Activated CD8-positive, alpha-beta memory T cell treated with anti-CD3 and anti-CD28 coated beads, Interleukin-2, amount 50 U/mL, for 1 hour (primary cell): ENCODE measurements around the gene SEC16B.
"Not testable (repeated sequence)": the region's sequence is repeated elsewhere in the genome, so short reads cannot be mapped to it uniquely, and the experiment has no call there.

Experiments used
- DNase-seq: peaks from one replicate; pipeline ENCODE4 v3.0.0-alpha.2; 2020; ENCODE audit errors: extremely low read depth

Gene SEC16B, protein sequence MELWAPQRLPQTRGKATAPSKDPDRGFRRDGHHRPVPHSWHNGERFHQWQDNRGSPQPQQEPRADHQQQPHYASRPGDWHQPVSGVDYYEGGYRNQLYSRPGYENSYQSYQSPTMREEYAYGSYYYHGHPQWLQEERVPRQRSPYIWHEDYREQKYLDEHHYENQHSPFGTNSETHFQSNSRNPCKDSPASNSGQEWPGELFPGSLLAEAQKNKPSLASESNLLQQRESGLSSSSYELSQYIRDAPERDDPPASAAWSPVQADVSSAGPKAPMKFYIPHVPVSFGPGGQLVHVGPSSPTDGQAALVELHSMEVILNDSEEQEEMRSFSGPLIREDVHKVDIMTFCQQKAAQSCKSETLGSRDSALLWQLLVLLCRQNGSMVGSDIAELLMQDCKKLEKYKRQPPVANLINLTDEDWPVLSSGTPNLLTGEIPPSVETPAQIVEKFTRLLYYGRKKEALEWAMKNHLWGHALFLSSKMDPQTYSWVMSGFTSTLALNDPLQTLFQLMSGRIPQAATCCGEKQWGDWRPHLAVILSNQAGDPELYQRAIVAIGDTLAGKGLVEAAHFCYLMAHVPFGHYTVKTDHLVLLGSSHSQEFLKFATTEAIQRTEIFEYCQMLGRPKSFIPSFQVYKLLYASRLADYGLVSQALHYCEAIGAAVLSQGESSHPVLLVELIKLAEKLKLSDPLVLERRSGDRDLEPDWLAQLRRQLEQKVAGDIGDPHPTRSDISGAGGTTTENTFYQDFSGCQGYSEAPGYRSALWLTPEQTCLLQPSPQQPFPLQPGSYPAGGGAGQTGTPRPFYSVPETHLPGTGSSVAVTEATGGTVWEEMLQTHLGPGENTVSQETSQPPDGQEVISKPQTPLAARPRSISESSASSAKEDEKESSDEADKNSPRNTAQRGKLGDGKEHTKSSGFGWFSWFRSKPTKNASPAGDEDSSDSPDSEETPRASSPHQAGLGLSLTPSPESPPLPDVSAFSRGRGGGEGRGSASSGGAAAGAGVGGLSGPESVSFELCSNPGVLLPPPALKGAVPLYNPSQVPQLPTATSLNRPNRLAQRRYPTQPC

DNA sequence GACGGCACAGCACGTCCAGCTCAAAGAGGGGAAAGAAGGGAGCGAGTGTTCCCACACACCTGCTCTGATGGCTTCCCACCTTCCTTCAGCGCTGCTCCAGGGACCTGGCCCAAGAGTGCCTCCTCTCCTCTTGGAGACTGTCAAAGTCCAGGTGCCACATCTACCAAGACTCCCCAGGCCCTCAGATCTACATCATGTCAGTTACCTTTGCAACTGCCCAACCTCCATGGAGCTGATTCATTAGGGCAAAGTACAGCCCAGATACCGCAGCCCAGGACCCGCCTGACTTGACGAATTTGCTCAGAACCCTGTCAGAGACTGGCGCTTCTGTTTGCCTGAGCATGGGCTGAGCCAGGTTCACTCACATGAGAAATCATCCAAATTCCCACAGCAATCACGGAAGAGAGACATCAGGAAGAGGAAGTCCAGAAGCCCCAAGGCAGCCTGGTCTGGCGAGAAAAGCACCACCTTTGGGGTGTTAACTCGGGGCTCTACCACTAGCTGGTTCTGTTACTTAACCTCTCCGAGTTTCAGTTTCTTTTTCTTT is at the start of gene SEC16B:
Gene SEC16B, minus strand, starts transcription at position 234 of the 547 bp plus-strand sequence. CDS start 2,077 bp downstream, outside the sequence.
- DNase-seq = no peak

DNA sequence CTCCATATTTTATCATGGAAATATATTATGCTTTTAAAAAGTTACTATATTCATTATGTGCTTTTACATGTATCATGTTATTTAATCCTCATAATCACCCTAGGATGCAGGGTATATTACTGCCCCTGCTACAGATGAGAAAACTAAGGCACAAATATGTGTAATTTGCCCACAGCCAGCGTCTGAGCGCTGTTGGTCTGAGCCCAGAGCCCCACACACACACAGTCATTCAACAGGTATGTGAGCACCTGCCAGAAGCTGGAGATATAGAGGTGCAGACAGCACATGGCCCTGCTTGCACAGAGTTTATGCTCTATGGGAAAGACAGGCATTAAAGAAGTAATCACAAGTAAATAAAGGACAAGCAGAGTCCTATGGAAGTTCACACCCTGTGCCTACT is 49.8 kb upstream of the SEC16B start:
- no peak for DNase-seq

DNA sequence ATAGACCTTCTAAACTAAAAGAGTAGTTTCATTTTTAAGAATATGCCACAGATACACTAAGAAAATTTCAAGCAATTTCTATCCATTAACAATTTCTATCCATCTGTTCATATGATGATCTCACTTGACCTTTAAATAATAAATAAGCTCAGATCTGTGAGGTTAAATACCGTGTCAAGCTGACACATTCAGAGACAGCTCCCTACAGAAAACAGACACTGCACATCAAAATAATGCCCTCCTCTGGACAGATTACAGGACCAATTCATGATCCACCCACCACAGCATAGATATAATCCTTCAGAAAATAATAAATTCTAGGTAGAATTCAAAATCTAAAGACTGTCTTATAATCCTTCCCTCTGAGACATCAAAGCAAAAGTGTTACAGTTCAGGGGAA is 49.4 kb upstream of the SEC16B start:
- DNase-seq = no peak

DNA sequence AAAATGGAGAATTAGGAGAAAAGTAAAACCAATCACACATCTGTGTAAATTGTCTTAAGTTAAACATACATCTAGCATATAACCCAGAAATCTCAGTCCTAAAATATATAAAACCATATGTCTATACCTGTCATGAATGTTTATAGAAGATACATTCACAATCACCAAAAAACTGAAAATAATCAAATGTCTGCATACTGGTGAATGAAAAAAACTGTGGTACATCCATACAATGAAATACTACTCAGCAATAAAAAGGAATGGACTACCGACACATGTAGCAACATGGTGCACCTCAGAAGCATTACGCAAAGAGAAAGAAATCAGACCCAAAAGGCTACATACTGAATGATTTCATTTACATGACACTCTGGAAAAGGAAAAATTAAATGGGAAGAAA is 47.7 kb upstream of the SEC16B start:
- no peak for DNase-seq

DNA sequence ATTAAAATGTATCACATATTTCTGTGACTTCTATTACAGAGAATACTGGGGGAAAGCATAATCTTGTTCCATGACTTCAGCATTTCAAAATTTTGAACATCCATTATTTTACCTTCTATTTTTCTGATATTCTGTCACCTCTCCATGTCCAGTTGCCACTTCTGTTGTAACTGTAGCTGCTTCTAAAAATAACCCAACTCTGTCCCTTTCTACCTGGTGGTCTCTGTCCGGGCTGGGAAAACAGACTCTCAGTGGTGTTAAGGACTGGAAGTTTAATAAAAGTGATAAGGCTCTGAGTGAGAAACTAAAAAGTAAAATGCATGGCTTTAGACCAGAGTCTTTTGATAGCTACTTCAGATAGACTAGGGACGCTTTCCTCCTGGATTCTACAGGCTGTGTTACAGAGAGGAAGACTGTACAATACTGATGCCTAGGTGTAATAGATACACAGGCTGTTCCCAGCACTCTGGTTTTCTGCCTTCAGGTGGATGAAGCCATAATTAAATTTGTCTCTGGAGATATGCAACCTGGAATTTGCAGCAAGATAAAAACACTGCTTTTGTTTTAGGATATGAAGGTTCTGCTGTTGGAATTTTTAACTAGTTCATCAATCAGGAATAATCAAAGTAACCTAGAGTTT is 42.1 kb upstream of the SEC16B start:
- no peak for DNase-seq

DNA sequence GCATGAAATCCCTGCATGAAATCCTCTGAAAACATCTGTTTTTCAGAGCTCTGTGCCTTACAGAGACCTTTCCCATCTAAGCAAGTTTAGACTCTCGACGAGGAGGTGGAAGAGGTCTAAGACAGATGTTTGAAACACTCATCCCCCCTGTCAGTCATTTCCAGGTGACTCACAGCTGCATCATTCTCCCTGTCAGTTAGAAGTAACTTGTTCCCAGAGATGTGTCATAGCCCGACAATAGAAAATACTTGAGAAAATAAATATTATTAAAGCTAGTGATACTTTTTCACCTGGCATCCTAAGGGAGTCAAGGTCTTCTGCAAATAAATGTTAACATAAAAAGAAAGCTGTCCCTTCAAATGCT is 41.6 kb upstream of the SEC16B start:
- no peak for DNase-seq

DNA sequence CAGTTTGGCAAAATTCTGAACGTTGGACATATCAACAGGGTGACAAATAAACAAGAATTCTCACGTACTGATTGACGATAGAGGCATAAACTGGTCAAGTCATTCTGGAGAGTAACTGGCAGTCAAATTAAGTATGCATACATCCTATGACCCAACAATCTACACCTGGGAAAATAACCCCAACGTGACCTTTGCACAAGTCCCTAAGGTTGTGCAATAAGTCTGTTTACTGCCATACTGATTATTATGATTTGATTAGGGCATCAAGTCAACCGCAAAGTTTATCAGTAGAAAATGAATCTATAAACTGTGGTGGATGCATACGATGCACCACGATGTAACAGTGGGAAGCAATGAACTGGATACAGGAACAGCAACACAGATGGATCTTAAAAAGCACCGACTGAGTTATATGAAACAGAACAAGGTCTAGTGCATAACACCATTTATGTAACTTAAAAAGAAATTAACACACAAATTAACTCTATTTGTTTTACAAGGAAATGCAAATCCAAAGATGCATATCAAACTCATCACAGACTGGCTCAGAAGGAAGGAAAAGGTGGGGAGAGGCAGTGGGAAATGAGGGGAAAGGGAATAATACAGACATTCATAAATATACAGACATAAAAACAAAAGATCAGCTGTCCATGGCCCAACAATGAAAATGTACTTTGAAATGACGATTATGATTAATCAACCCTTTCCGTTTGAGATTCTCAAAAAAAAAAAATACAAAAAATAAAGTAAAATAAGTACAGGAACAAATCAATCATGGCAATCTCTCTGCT is 41.0 kb upstream of the SEC16B start:
- DNase-seq = no peak

DNA sequence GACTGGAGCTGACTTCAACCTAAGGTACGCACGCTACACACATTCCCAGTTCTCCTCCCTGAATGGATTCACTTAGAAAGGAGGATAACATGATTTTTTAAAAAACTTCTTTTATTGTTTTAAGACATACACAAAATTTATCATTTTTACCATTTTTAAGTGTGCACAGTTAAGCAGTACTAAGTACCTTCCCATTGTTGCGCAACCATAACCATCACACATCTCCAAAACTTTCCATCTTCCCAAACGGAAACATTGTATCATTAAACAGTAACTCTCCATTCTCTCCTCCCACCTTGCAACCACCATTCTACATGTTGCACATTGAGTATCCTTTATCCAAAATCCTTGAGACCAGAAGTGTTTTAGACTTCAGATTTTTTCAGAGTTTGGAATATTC is 36.2 kb upstream of the SEC16B start:
- no peak for DNase-seq

DNA sequence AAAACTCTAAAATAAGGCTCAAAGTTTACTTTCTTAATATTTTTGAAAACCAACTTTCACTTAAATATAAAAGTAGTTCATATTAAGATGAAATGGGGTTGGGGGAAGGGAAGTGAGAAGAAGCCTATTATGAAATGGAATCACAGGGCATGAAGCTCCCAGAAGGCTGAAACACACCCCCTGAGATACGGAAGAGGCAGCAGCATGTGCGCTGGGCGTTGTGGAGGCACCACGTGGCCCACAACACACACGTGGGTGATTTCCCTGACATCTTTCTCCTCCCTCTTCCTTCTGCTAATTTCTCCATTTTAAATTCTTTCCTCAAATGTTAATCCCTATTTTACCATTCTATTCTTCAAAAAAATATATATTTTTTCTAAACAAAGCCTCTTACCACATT is 35.6 kb upstream of the SEC16B start:
- no peak for DNase-seq

DNA sequence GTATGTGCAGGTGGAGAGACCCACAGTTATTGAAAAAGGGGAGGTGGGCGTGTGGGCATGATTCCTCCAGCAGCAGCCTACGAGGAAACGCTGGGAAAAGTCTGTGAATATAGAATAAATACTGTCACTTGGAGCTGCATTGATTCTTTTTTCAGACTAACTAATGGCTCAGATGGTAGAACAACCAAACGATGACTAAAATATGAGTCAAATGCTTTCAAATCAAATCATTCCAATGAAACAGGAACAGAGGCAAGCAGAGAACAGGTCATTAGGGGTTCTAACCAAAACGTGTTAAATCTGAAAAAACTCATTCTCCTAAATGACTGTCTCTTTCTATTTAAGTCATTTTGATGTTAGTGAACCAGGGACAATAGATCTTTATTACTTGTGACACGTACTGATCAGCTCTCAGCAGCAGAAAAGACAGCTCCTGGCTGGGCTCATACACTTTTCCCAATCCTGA is 35.1 kb upstream of the SEC16B start:
- no peak for DNase-seq

DNA sequence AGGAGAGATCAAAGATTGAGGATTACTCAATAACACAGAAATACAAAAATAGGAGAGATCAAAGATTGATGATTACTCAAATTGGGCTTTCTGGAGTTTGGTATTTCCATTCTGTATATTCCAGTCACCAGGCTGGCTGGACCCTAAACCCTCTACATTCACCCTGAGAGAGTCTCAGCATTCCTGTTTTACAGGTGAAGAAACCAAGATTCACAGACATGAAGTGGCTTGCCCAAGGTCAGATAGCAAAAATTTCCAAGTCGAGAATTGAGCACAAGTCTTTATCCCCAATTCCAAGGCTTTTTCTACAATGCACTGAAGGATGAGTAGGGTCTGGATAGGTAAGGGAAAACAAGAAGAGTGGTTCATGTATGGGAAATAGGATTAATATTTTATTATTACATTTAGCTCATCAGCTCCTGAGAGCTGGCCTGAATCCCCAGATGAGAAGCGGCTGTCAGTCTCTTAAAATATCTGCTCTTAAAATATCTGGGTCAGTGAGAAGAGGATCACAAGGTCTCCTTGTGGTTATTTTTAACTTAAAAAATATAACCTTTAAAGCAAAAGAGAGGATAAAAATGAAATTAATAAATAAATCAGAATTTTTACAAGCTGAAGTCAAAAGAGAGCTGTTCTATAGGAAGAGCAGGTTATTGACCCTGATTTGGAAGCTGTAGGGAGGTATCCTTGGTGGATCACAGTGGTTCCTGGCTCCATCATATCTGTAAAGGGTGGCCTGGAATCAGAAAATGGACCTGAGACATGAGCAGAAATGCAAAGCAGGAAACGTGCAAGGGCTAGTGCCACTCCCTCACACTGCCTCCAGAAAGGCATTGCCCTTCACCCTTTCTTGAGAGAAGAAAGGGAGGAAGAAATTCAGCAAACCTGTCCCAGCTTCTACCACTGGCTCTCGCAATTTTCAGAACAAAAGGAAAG is 29.1 kb upstream of the SEC16B start:
- no peak for DNase-seq

DNA sequence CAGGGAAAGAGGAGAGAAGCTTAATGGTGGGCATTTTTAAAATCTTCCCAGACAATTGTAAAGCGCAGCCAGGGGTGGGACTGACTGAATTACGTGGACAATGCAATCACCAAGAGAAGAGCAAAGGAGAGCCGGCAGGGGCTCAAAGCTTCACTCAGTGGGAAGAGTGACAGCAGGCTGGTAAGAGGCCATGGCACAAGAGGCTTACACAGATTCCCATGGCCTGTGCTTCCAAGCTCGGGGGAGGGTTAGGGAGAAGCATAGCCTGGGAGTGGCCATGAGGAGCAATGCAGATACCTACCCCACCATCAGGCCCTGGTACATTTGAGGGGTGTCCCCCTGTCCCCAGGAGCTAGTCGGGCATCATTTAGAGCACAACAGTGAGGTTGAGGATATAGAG is 27.1 kb upstream of the SEC16B start:
- no peak for DNase-seq

DNA sequence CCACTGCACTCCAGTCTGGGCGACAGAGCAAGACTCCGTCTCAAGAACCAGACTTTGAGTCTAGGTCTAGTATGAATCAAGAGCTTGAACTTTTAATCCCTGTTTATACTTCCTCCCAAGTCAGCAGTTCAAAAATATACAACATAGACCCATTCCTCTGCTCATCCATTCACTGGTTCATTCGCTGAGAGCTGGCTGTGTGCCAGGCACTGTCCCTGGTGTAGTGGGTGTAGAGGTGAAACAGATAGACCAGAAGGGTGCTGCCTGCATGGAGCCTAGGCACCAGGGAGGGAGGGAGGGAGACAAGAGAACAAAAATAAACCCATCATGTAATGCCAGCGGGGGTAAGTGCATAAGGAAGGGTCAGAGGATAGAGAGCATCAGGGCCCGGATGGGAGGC is 25.5 kb upstream of the SEC16B start:
- no peak for DNase-seq

DNA sequence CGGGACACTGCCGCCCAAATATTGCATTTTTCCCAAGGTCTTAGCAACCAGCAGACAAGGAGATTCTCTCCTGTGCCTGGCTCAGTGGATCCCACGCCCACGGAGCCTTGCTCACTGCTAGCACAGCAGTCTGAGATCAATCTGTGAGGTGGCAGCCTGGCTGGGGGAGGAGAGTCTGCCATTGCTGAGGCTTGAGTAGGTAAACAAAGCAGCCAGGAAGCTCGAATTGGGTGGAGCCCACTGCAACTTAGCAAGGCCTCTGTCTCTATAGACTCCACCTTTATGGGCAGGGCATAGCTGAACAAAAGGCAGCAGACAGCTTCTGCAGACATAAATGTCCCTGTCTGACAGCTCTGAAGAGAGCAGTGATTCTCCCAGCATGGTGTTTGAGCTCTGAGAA is 16.4 kb upstream of the SEC16B start:
- not testable (repeated sequence) for DNase-seq

DNA sequence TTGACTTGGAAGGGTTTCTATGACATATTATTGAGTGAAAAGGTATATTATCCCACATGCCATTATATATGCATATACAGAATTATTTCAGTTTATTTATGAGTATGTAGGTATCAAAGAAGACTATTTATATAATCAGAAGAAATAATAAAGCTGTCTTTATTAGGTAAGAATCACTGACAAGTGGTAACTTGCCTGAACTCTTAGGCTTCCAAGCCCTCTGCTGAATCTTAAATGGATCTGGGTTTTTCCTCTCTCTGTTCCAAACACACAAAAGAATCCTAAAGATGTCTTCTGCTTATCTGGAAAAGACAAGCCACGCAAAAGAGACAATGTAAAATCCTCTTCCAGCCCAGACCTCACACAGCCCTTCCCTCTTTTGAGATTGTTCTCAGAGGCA is 14.9 kb upstream of the SEC16B start:
- no peak for DNase-seq

DNA sequence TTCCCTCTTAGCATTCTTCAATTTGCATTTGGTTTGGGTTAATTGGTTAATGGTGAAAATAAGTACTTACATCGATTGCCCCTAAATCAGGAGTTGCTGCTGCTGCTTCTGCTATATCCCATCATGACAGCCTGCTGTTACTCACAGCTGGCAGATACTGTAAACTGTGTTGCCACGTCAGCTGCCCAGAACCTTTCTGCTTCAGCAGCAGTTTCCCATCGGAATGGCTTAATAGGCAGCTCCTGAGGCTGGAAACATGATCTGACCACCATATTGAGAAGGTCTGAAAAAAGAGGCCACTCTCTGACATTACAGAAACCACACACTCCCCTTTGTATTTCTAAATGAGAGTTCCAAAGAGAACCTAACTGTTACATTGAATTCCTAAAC is 14.3 kb upstream of the SEC16B start:
- DNase-seq = no peak

DNA sequence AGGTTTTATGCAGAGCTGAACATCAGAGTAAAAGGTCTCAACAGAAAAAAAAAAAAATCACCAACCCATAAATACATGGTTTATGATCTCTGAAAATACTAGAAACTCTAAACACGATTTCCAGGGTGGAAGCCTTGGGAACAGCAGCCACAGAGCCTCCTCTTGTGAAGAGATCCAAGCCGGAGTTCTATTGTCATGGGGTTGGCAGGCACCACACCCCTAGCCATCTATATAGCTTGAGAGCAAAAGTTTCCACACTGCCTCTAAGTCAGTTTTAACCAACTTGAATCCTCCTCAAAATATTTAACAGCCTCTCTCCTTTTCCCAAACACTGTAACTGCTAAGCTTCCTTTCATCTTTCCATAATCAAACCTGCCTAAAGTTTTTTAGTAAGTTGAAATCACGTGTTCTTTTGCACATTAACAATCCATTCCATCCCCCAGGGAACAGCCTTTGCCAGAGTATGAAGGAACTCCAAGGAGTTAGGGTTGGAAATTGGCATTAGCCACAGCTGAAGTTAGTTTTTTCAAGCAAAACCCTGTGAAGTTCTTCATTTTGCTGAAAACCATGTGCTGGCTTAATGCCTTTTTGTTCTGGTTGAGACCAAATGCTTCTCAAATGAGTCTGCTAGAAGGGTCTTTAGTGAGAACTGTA is 13.8 kb upstream of the SEC16B start:
- DNase-seq = no peak

DNA sequence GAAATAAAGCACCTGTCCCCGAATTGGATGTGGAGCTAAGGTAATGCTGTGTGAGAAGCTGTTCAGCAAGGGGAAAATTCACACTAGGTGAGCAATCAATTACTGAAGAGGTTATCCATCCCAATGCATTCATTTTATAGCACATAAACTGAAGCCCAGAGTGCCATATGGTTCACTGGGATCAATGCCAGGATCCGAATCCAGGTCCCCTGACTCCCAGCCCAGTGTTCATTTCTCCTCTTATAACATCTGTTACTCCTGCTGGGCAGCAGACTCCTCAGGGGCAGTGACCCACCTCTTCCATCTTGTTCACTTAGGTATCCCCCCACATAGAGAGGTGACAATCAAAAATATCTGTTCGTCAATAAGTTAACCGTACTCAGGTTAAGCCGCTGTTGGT is 13.2 kb upstream of the SEC16B start:
- no peak for DNase-seq

DNA sequence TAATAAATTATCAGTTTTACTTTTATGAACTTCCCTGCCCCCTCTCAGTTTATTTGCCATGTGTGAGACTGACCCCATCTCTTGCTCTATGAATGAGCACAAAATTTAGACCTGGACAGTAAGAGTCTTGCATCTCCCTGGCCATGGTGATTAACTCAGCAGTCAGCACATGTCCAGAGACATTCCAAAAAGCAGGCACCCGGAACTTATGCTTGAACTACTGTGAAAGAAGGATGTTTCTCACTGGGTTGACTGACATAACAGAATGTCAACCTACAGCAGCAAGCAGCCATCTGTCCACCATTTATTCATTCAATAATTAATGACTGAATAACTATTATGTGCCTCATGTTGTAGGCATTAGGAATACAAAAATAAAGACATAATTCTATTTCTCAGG is 11.3 kb upstream of the SEC16B start:
- DNase-seq = no peak
